MM.1S (cell line): ENCODE measurements around the gene ZGPAT.

Source experiments
- EZH2 ChIP-seq: fragments of 300-600 bp; sonication (generic); optimal IDR thresholded peaks from 2 replicates; pipeline ENCODE3; 2017; ENCODE audit warnings: low read depth, mild to moderate bottlenecking, antibody characterized with exemption, low read length, mixed read lengths
- EZH2phosphoT487 ChIP-seq: fragments of 300-600 bp; sonication (generic); IDR thresholded peaks from 2 replicates; pipeline ENCODE4 v1.6.1; 2018; ENCODE audit warnings: antibody characterized with exemption, low read length
- TF ChIP-seq, protein P1 (sequence below): fragments of 300-600 bp; sonication (generic); IDR thresholded peaks from 2 replicates; pipeline ENCODE4 v1.5.1; 2016; ENCODE audit warnings: antibody characterized with exemption, low read length, mixed read lengths

DNA sequence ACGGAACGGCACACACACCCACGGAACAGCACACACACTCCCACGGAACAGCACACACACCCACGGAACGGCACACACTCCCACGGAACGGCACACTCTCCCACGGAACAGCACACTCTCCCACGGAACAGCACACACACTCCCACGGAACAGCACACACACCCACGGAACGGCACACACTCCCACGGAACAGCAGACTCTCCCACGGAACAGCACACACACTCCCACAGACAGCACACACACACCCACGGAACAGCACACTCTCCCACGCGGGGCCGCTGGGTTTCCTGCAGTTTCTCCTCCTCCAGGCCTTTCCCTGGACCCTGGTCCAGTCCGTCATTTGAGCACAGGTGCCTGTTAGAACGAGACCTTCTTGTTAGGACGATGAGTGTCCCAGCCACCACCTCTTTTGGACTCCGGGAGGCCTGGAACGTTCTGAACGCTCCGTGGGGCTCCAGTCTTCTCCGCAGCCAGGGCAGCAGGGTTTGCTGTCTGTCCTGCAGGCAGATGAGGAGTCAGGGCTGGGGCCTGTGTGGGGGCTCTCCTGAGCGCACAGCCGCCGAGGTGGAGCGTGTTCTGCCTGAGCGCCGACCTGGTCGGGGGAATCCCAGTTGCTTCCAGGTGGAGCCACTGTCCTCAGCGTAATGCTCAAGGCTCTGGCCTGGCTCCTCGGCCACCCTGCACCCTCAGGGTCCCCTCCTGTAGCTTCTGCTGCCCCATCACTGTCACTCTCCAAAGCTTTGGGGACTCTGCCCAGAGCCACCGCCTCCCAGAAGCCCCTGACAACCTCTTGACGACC, 29.0 kb upstream of the ZGPAT start:
- TF ChIP-seq, protein P1, sequence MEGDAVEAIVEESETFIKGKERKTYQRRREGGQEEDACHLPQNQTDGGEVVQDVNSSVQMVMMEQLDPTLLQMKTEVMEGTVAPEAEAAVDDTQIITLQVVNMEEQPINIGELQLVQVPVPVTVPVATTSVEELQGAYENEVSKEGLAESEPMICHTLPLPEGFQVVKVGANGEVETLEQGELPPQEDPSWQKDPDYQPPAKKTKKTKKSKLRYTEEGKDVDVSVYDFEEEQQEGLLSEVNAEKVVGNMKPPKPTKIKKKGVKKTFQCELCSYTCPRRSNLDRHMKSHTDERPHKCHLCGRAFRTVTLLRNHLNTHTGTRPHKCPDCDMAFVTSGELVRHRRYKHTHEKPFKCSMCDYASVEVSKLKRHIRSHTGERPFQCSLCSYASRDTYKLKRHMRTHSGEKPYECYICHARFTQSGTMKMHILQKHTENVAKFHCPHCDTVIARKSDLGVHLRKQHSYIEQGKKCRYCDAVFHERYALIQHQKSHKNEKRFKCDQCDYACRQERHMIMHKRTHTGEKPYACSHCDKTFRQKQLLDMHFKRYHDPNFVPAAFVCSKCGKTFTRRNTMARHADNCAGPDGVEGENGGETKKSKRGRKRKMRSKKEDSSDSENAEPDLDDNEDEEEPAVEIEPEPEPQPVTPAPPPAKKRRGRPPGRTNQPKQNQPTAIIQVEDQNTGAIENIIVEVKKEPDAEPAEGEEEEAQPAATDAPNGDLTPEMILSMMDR, result no peak
- no peak for TF ChIP-seq EZH2
- TF ChIP-seq EZH2phosphoT487, result no peak
